ENCODE measurements around the gene IL10RA. TPM values are rescaled to one million over a fixed set of nuclear protein-coding genes. Genes with fewer than 3 reads are reported as not detected.
"Not testable (repeated sequence)": the region's sequence is repeated elsewhere in the genome, so short reads cannot be mapped to it uniquely, and the experiment has no call there.

The IL10RA gene
- total RNA-seq = 100 to 1,000 TPM; 161 to 187 TPM

GRCh38 chr11:117985953-117986887 lies at the start of gene IL10RA:
TSS of gene IL10RA (plus strand) at chr11:117986394. CDS start at chr11:117986468, 74 bp downstream.
- Mint-ChIP-seq H3K4me3 (peak within 1 kb of the TSS; percentile 85), H3K9me3 (peaks cover 6% of the 10 kb centered on the region), H3K36me3 (ENCODE audit: low read depth) (peaks cover 77% of the 10 kb centered on the region), H3K4me1 (peaks cover 74% of the 10 kb centered on the region), H3K27me3 (no peaks in the 10 kb centered on the region), H3K27ac (peak within 1 kb of the TSS; percentile 97)
- CTCF ChIA-PET = interaction anchor here (0.6 to 5.9 kb wide), 12 partner anchors 10 to 179 kb away, joined by 3 to 42 read pairs (median 4); no protein-coding TSS in a partner anchor
- POLR2A ChIA-PET = interaction anchor here (0.6 to 2.0 kb wide), 8 partner anchors 10 to 104 kb away, joined by 3 to 11 read pairs (median 4); no protein-coding TSS in a partner anchor
- peak; percentile 80 for DNase-seq

- Mint-ChIP-seq H3K4me3 (no peak overlapping the region), H3K27me3 (peaks cover 2% of the 10 kb centered on the region), H3K9me3 (no peaks in the 10 kb centered on the region), H3K36me3 (ENCODE audit: low read depth) (no peaks in the 10 kb centered on the region), H3K4me1 (peaks cover 14% of the 10 kb centered on the region), H3K27ac (no peak overlapping the region)
- ChIA-PET POLR2A (no interaction called here), CTCF (interaction anchor here (0.7 to 5.4 kb wide), 4 partner anchors 12 to 118 kb away, joined by 3 to 53 read pairs (median 6); no protein-coding TSS in a partner anchor)
- DNase-seq = no peak
These were observed 49.2 kb upstream of the IL10RA start for GRCh38 chr11:117936973-117937372.

GRCh38 chr11:117940736-117941135 lies 45.5 kb upstream of the IL10RA start:
- ChIA-PET POLR2A (no interaction called here), CTCF (interaction anchor here (1.2 to 2.3 kb wide), 2 partner anchors 11 to 117 kb away, joined by 3 to 9 read pairs; partner anchors contain the start of gene TMPRSS13)
- Mint-ChIP-seq H3K27ac (no peak overlapping the region), H3K36me3 (ENCODE audit: low read depth) (peaks cover 5% of the 10 kb centered on the region), H3K9me3 (no peaks in the 10 kb centered on the region), H3K27me3 (peaks cover 2% of the 10 kb centered on the region), H3K4me1 (peaks cover 22% of the 10 kb centered on the region), H3K4me3 (no peak overlapping the region)
- DNase-seq = no peak

- peak; percentile 2 for DNase-seq
- ChIA-PET POLR2A (no interaction called here), CTCF (interaction anchor here (0.9 to 1.0 kb wide), 3 partner anchors 10 to 112 kb away, joined by 3 to 5 read pairs (median 5); no protein-coding TSS in a partner anchor)
- Mint-ChIP-seq H3K27me3 (peaks cover 1% of the 10 kb centered on the region), H3K4me1 (peaks cover 26% of the 10 kb centered on the region), H3K9me3 (no peaks in the 10 kb centered on the region), H3K27ac (no peak overlapping the region), H3K36me3 (ENCODE audit: low read depth) (peaks cover 5% of the 10 kb centered on the region), H3K4me3 (no peak overlapping the region)
These were observed 45.0 kb upstream of the IL10RA start for GRCh38 chr11:117941163-117941707.

GRCh38 chr11:117941976-117942654 lies 44.1 kb upstream of the IL10RA start:
- POLR2A ChIA-PET = no interaction called here
- Mint-ChIP-seq H3K27me3 (no peaks in the 10 kb centered on the region), H3K4me1 (peaks cover 34% of the 10 kb centered on the region), H3K36me3 (ENCODE audit: low read depth) (peaks cover 5% of the 10 kb centered on the region), H3K27ac (no peak overlapping the region), H3K4me3 (no peak overlapping the region), H3K9me3 (no peaks in the 10 kb centered on the region)
- DNase-seq = peak; percentile 3
- CTCF ChIA-PET = interaction anchor here (0.9 to 1.5 kb wide), 7 partner anchors 9 to 135 kb away, joined by 3 to 7 read pairs (median 5); no protein-coding TSS in a partner anchor

- ChIA-PET POLR2A (no interaction called here), CTCF (interaction anchor here (0.9 to 4.1 kb wide), 11 partner anchors 12 to 137 kb away, joined by 3 to 57 read pairs (median 4); partner anchors contain the start of genes IL10RA and TMPRSS13)
- H3K4me3 Mint-ChIP-seq = no peak overlapping the region
These were observed 41.6 kb upstream of the IL10RA start for GRCh38 chr11:117944554-117944953.

GRCh38 chr11:117945047-117945810 lies 41.0 kb upstream of the IL10RA start:
- Mint-ChIP-seq H3K9me3 (no peaks in the 10 kb centered on the region), H3K4me1 (peaks cover 62% of the 10 kb centered on the region), H3K27me3 (no peaks in the 10 kb centered on the region), H3K36me3 (ENCODE audit: low read depth) (peaks cover 9% of the 10 kb centered on the region), H3K27ac (no peak overlapping the region), H3K4me3 (no peak overlapping the region)
- ChIA-PET POLR2A (no interaction called here), CTCF (interaction anchor here (0.6 to 4.1 kb wide), 16 partner anchors 13 to 138 kb away, joined by 3 to 57 read pairs (median 14); partner anchors contain the start of genes IL10RA and TMPRSS13)
- DNase-seq = no peak

More at GRCh38 chr11:117944554-117944953, 41.6 kb upstream of the IL10RA start:
- Mint-ChIP-seq H3K27ac (no peak overlapping the region), H3K9me3 (no peaks in the 10 kb centered on the region), H3K27me3 (no peaks in the 10 kb centered on the region), H3K36me3 (ENCODE audit: low read depth) (peaks cover 9% of the 10 kb centered on the region), H3K4me1 (peaks cover 55% of the 10 kb centered on the region)
- DNase-seq = no peak

GRCh38 chr11:117946156-117946841 lies 39.9 kb upstream of the IL10RA start:
- Mint-ChIP-seq H3K4me1 (peaks cover 73% of the 10 kb centered on the region), H3K36me3 (ENCODE audit: low read depth) (peaks cover 9% of the 10 kb centered on the region)
- POLR2A ChIA-PET = no interaction called here

GRCh38 chr11:117946842-117947526 lies 39.2 kb upstream of the IL10RA start:
- ChIA-PET CTCF (interaction anchor here (0.6 to 6.0 kb wide), 56 partner anchors 8 to 593 kb away, joined by 3 to 57 read pairs (median 7); partner anchors contain the start of genes FXYD2, FXYD6, IL10RA and TMPRSS13), POLR2A (no interaction called here)
- H3K36me3 Mint-ChIP-seq (ENCODE audit: low read depth) = peaks cover 9% of the 10 kb centered on the region
- peak overlapping the region; percentile 9 for H3K27ac Mint-ChIP-seq
- DNase-seq = peak; percentile 85
- no peaks in the 10 kb centered on the region for H3K9me3 Mint-ChIP-seq
- no peaks in the 10 kb centered on the region for H3K27me3 Mint-ChIP-seq
- H3K4me1 Mint-ChIP-seq = peaks cover 79% of the 10 kb centered on the region
- H3K4me3 Mint-ChIP-seq = no peak overlapping the region

More at GRCh38 chr11:117946156-117946841, 39.9 kb upstream of the IL10RA start:
- Mint-ChIP-seq H3K9me3 (no peaks in the 10 kb centered on the region), H3K27me3 (no peaks in the 10 kb centered on the region), H3K27ac (no peak overlapping the region), H3K4me3 (no peak overlapping the region)
- no peak for DNase-seq
- CTCF ChIA-PET = interaction anchor here (0.6 to 6.0 kb wide), 55 partner anchors 9 to 148 kb away, joined by 3 to 57 read pairs (median 7); partner anchors contain the start of genes FXYD2, FXYD6, IL10RA and TMPRSS13

GRCh38 chr11:117947751-117948150 lies 38.4 kb upstream of the IL10RA start:
- H3K27me3 Mint-ChIP-seq; H3K4me3 Mint-ChIP-seq; H3K9me3 Mint-ChIP-seq; POLR2A ChIA-PET; DNase-seq; H3K36me3 Mint-ChIP-seq (ENCODE audit: low read depth): not testable (repeated sequence)
- peak overlapping the region; percentile 76 for H3K27ac Mint-ChIP-seq
- CTCF ChIA-PET = interaction anchor here (0.6 to 6.0 kb wide), 32 partner anchors 11 to 1210 kb away, joined by 3 to 57 read pairs (median 10); partner anchors contain the start of genes FXYD2, IL10RA and TMPRSS13
- peaks cover 83% of the 10 kb centered on the region for H3K4me1 Mint-ChIP-seq

GRCh38 chr11:117948466-117948865 lies 37.7 kb upstream of the IL10RA start:
- H3K4me3 Mint-ChIP-seq; H3K9me3 Mint-ChIP-seq; H3K36me3 Mint-ChIP-seq (ENCODE audit: low read depth): not testable (repeated sequence)

More at GRCh38 chr11:117948466-117948865, 37.7 kb upstream of the IL10RA start:
- DNase-seq, POLR2A ChIA-PET, H3K27me3 Mint-ChIP-seq: not testable (repeated sequence)
- peak overlapping the region; percentile 38 for H3K27ac Mint-ChIP-seq
- peaks cover 90% of the 10 kb centered on the region for H3K4me1 Mint-ChIP-seq
- CTCF ChIA-PET = interaction anchor here (0.6 to 6.0 kb wide), 12 partner anchors 12 to 1210 kb away, joined by 3 to 57 read pairs (median 12); no protein-coding TSS in a partner anchor

Measured in activated CD4-positive, alpha-beta T cell treated with anti-CD3 and anti-CD28 coated beads, Interleukin-2, amount 10 ng/mL, durations not matched to agents 7 days and 5 days (primary cell).